Uterus (tissue), 4 donors: Measurements from ENCODE around the gene CMC4. TPM values are rescaled to one million over a fixed set of nuclear protein-coding genes. Genes with fewer than 3 reads are reported as not detected.
A peak's percentile ranks its signal among the peaks of the same experiment; 100 is the strongest.

Experiments used
- DNase-seq, 2 donors: peaks; one replicate each; pipeline ENCODE4 v3.0.0-alpha.2; 2019 to 2020
- H3K27ac ChIP-seq, 2 donors: fragments of 200-600 bp; sonication (generic); 1 replicate in 1 of 2; 2 replicates in 1 of 2; pipeline ENCODE4 v1.5.1; 2016 to 2018
- H3K27me3 ChIP-seq, 2 donors: fragments of 200-600 bp; sonication (generic); one replicate each; pipeline ENCODE4 v1.5.1; 2018 to 2019; ENCODE audit warnings: control low read depth in 1 of 2
- H3K36me3 ChIP-seq, 2 donors: fragments of 200-600 bp; sonication (generic); one replicate each; pipeline ENCODE4 v1.5.1; 2019; ENCODE audit warnings: control low read depth in 1 of 2
- H3K4me1 ChIP-seq, 2 donors: fragments of 200-600 bp; sonication (generic); one replicate each; pipeline ENCODE4 v1.5.1; 2018 to 2019; ENCODE audit warnings: control low read depth in 1 of 2
- H3K4me3 ChIP-seq, 2 donors: fragments of 200-600 bp; sonication (generic); 1 replicate in 1 of 2; 2 replicates in 1 of 2; pipeline ENCODE4 v1.5.1; 2018 to 2019; ENCODE audit warnings: mild to moderate bottlenecking in 1 of 2
- H3K9me3 ChIP-seq, 2 donors: fragments of 200-600 bp; sonication (generic); one replicate each; pipeline ENCODE4 v1.5.1; 2019; ENCODE audit warnings: control low read depth in 1 of 2
- POLR2A ChIP-seq, 2 donors: fragments of 450-650 bp; IDR thresholded peaks; one replicate each; pipeline ENCODE4 v1.6.1; 2016; ENCODE audit warnings: antibody characterized with exemption in 2 of 2, mild to moderate bottlenecking in 1 of 2, moderate library complexity in 1 of 2
- intact Hi-C: fragments of 100-400 bp; cut with DNase I; formaldehyde crosslinking; loops from one replicate; pipeline ENCODE4 v1.15.1; 2023; ENCODE audit warnings: low total_unique reads
- total RNA-seq, 4 donors: library from RNA; depleted of rRNA in 3 of 4; stranded (reverse); fragments of >200 nt in 3 of 4; gene quantifications; one replicate each; pipeline versions ENCODE4 v1.1.0 to v1.2.4, GENCODE V29; 2014 to 2023
- TF ChIP-seq, protein P1 (sequence below), 4 experiments: fragments of 200-600 bp in 2 of 4; fragments of 450-650 bp in 2 of 4; sonication (generic) in 2 of 4; IDR thresholded peaks; one replicate each; pipeline ENCODE4 v1.5.1; 2016 to 2019; ENCODE audit warnings: antibody characterized with exemption in 4 of 4, mild to moderate bottlenecking in 2 of 4, moderate library complexity in 1 of 4
- donor health status: DM: yes; HTN: yes; CAD: no.

The CMC4 gene
- total RNA-seq, 4 donors from 2014 or later, result 7.3 to 53.5 (median 12.2) TPM

GRCh38 chrX:155071694-155072280 lies 851 bp upstream of the CMC4 start:
- intact Hi-C loops, result no loop called here
- H3K27me3 ChIP-seq, result no peaks in the 10 kb centered on the region
- no peaks in the 10 kb centered on the region for H3K4me1 ChIP-seq
- H3K4me3 ChIP-seq, result peak overlapping the region; percentile 47 to 50
- TF ChIP-seq, protein P1, sequence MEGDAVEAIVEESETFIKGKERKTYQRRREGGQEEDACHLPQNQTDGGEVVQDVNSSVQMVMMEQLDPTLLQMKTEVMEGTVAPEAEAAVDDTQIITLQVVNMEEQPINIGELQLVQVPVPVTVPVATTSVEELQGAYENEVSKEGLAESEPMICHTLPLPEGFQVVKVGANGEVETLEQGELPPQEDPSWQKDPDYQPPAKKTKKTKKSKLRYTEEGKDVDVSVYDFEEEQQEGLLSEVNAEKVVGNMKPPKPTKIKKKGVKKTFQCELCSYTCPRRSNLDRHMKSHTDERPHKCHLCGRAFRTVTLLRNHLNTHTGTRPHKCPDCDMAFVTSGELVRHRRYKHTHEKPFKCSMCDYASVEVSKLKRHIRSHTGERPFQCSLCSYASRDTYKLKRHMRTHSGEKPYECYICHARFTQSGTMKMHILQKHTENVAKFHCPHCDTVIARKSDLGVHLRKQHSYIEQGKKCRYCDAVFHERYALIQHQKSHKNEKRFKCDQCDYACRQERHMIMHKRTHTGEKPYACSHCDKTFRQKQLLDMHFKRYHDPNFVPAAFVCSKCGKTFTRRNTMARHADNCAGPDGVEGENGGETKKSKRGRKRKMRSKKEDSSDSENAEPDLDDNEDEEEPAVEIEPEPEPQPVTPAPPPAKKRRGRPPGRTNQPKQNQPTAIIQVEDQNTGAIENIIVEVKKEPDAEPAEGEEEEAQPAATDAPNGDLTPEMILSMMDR (IDR thresholded peaks at IDR 0.05), result no peak
- no peak for TF ChIP-seq POLR2A (IDR thresholded peaks at IDR 0.05)
- DNase-seq, result no peak
- H3K36me3 ChIP-seq, result no peaks in the 10 kb centered on the region
- H3K27ac ChIP-seq, result peak overlapping the region; percentile 70 to 86
- H3K9me3 ChIP-seq, result no peaks in the 10 kb centered on the region

DNA sequence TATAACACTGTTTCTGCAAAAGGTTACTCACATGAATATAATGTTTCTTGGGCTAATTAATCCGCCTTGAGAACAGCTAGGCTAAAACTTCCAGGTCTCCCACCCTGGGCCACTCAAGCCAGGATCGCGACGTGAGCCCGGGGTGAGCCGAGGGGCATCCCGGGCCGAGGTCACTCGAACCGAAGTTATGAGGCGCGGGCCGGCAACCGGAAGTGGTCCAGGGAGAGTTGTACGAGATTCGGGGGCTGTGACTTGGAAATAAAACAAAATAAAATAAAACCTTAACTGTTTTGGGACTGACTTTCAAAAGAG lies 317 bp downstream of the CMC4 start:
- no peaks in the 10 kb centered on the region for H3K27me3 ChIP-seq
- intact Hi-C loops, result no loop called here
- H3K9me3 ChIP-seq, result no peaks in the 10 kb centered on the region
- no peak for TF ChIP-seq POLR2A (IDR thresholded peaks at IDR 0.05)
- TF ChIP-seq, protein P1 (IDR thresholded peaks at IDR 0.05), result no peak
- no peaks in the 10 kb centered on the region for H3K36me3 ChIP-seq
- peak overlapping the region; percentile 44 to 54 for H3K4me3 ChIP-seq
- H3K4me1 ChIP-seq, result no peaks in the 10 kb centered on the region
- H3K27ac ChIP-seq, result peak overlapping the region; percentile 79 to 92
- DNase-seq, result no peak

DNA sequence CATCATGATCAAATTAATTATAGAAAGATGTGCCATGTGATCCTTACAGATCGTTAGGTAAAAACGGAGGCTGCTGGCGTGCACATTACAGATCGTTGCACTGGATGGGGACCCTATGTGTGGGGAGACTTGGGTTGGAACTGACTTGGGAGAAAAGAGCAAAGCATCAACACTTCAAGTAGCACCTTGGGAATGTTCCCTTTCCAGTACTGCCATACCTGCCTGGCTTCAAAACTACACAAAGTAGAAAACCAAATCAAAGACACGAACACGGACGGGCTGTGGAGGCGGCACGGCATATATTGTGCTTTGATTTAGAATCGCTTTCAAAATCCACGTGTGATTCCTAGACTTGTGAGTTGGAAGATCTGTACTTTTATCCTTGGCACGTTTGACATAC lies 898 bp downstream of the CMC4 start:
- Histone ChIP-seq H3K9me3 (no peaks in the 10 kb centered on the region), H3K36me3 (no peaks in the 10 kb centered on the region), H3K27ac (peak overlapping the region; percentile 79 to 92), H3K4me1 (no peaks in the 10 kb centered on the region), H3K4me3 (peak overlapping the region; percentile 44 to 54), H3K27me3 (no peaks in the 10 kb centered on the region)
- no peak for DNase-seq
- intact Hi-C loops, result no loop called here
- TF ChIP-seq, protein P1 (IDR thresholded peaks at IDR 0.05), result no peak
- no peak for TF ChIP-seq POLR2A (IDR thresholded peaks at IDR 0.05)

- TF ChIP-seq, protein P1 (IDR thresholded peaks at IDR 0.05), result no peak
- TF ChIP-seq POLR2A (IDR thresholded peaks at IDR 0.05), result no peak
- no peak for DNase-seq
- Histone ChIP-seq H3K9me3 (no peaks in the 10 kb centered on the region), H3K4me1 (no peaks in the 10 kb centered on the region), H3K27me3 (no peaks in the 10 kb centered on the region), H3K27ac (no peak overlapping the region), H3K36me3 (no peaks in the 10 kb centered on the region), H3K4me3 (no peak overlapping the region)
- intact Hi-C loops, result no loop called here
These were observed 1.5 kb downstream of the CMC4 start for GRCh38 chrX:155069414-155069813.

GRCh38 chrX:155068165-155068564 lies 2.8 kb downstream of the CMC4 start:
- H3K4me3 ChIP-seq, result no peak overlapping the region
- TF ChIP-seq, protein P1 (IDR thresholded peaks at IDR 0.05), result no peak
- TF ChIP-seq POLR2A (IDR thresholded peaks at IDR 0.05), result no peak
- H3K9me3 ChIP-seq, result no peaks in the 10 kb centered on the region
- H3K27ac ChIP-seq, result no peak overlapping the region
- DNase-seq, result no peak
- H3K36me3 ChIP-seq, result no peaks in the 10 kb centered on the region
- intact Hi-C loops, result no loop called here
- H3K4me1 ChIP-seq, result no peaks in the 10 kb centered on the region
- H3K27me3 ChIP-seq, result no peaks in the 10 kb centered on the region
